ENCODE data around the gene AGAP1. TPM values are rescaled to one million over a fixed set of nuclear protein-coding genes. Genes with fewer than 3 reads are reported as not detected.

AGAP1 gene
- total RNA-seq, 1 donor from 2014 or later, result 43.9 TPM

DNA sequence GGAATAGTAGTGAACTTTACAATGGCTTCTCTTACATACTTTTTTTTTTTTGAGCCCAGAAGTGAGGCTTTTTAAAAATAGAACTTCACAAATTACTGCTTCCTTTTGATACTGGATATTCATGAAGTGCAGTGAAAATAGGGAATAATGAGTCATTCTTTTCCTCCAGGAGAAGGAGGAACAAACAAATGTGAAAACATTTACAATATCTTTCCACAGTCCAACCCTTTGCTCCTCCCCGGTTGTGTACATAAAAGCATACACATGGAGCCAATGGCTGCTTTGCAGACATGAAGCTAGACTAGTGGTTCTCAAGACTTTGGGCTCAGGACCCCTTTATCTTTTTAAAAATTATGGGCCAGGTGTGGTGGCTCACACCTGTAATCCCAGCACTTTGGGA lies 407.4 kb downstream of the AGAP1 start:
- Mint-ChIP-seq H3K27me3 (ENCODE audit: unreplicated experiment) (no peaks in the 10 kb centered on the region), H3K4me1 (ENCODE audit: unreplicated experiment) (peaks cover 2% of the 10 kb centered on the region), H3K27ac (ENCODE audit: unreplicated experiment) (no peak overlapping the region), H3K9me3 (ENCODE audit: unreplicated experiment) (no peaks in the 10 kb centered on the region), H3K4me3 (ENCODE audit: unreplicated experiment) (no peak overlapping the region), H3K36me3 (ENCODE audit: low read depth, unreplicated experiment) (peaks cover 4% of the 10 kb centered on the region)
- no peak for TF ChIP-seq CTCF (IDR thresholded peaks at IDR 0.05; ENCODE audit: unreplicated experiment)
- no peak for DNase-seq (ENCODE audit: low spot score)

GRCh38 chr2:235903782-235904584 lies 410.1 kb downstream of the AGAP1 start:
- Mint-ChIP-seq H3K27ac (ENCODE audit: unreplicated experiment) (no peak overlapping the region), H3K36me3 (ENCODE audit: low read depth, unreplicated experiment) (peaks cover 5% of the 10 kb centered on the region), H3K4me1 (ENCODE audit: unreplicated experiment) (peaks cover 11% of the 10 kb centered on the region), H3K9me3 (ENCODE audit: unreplicated experiment) (no peaks in the 10 kb centered on the region), H3K27me3 (ENCODE audit: unreplicated experiment) (no peaks in the 10 kb centered on the region), H3K4me3 (ENCODE audit: unreplicated experiment) (no peak overlapping the region)
- no peak for TF ChIP-seq CTCF (IDR thresholded peaks at IDR 0.05; ENCODE audit: unreplicated experiment)
- no peak for DNase-seq (ENCODE audit: low spot score)

- Mint-ChIP-seq H3K36me3 (ENCODE audit: low read depth, unreplicated experiment) (peaks cover 5% of the 10 kb centered on the region), H3K27me3 (ENCODE audit: unreplicated experiment) (no peaks in the 10 kb centered on the region), H3K27ac (ENCODE audit: unreplicated experiment) (no peak overlapping the region), H3K4me1 (ENCODE audit: unreplicated experiment) (peaks cover 12% of the 10 kb centered on the region), H3K4me3 (ENCODE audit: unreplicated experiment) (no peak overlapping the region), H3K9me3 (ENCODE audit: unreplicated experiment) (no peaks in the 10 kb centered on the region)
- no peak for TF ChIP-seq CTCF (IDR thresholded peaks at IDR 0.05; ENCODE audit: unreplicated experiment)
- DNase-seq (ENCODE audit: low spot score), result no peak
These were observed 410.7 kb downstream of the AGAP1 start for GRCh38 chr2:235904585-235904931.

- no peak for TF ChIP-seq CTCF (IDR thresholded peaks at IDR 0.05; ENCODE audit: unreplicated experiment)
- Mint-ChIP-seq H3K27me3 (ENCODE audit: unreplicated experiment) (no peaks in the 10 kb centered on the region), H3K27ac (ENCODE audit: unreplicated experiment) (no peak overlapping the region), H3K4me3 (ENCODE audit: unreplicated experiment) (no peak overlapping the region), H3K9me3 (ENCODE audit: unreplicated experiment) (no peaks in the 10 kb centered on the region), H3K4me1 (ENCODE audit: unreplicated experiment) (peaks cover 12% of the 10 kb centered on the region), H3K36me3 (ENCODE audit: low read depth, unreplicated experiment) (peaks cover 5% of the 10 kb centered on the region)
- DNase-seq (ENCODE audit: low spot score), result no peak
These were observed 415.0 kb downstream of the AGAP1 start for GRCh38 chr2:235908826-235909225.

- no peaks in the 10 kb centered on the region for H3K9me3 Mint-ChIP-seq (ENCODE audit: unreplicated experiment)
- no peak for TF ChIP-seq CTCF (IDR thresholded peaks at IDR 0.05; ENCODE audit: unreplicated experiment)
- H3K36me3 Mint-ChIP-seq (ENCODE audit: low read depth, unreplicated experiment), result peaks cover 8% of the 10 kb centered on the region
- H3K27ac Mint-ChIP-seq (ENCODE audit: unreplicated experiment), result no peak overlapping the region
- peaks cover 15% of the 10 kb centered on the region for H3K4me1 Mint-ChIP-seq (ENCODE audit: unreplicated experiment)
- no peak for DNase-seq (ENCODE audit: low spot score)
- H3K4me3 Mint-ChIP-seq (ENCODE audit: unreplicated experiment), result no peak overlapping the region
- H3K27me3 Mint-ChIP-seq (ENCODE audit: unreplicated experiment), result no peaks in the 10 kb centered on the region
These were observed 415.5 kb downstream of the AGAP1 start for GRCh38 chr2:235909358-235909757.
